HepG2 (cell line): Measurements from ENCODE around the gene IQCC. TPM values are rescaled to one million over a fixed set of nuclear protein-coding genes. Genes with fewer than 3 reads are reported as not detected.

ENCODE experiments used
- AGO1 ChIP-seq: fragments of 200-400 bp; formaldehyde crosslinking; IDR thresholded peaks from 2 replicates; pipeline ENCODE4 v1.6.1; 2017; ENCODE audit warnings: mild to moderate bottlenecking, low read depth, low read length, moderate library complexity; ENCODE audit not compliant: poor library complexity, severe bottlenecking
- ARNTL ChIP-seq: sonication (generic); formaldehyde crosslinking; IDR thresholded peaks from 2 replicates; pipeline ENCODE4 v1.4.0; 2020; ENCODE audit warnings: mild to moderate bottlenecking, missing genetic modification reagents
- CENPT ChIP-seq: sonication (generic); formaldehyde crosslinking; IDR thresholded peaks from 2 replicates; pipeline ENCODE4 v1.8.0; 2022; ENCODE audit warnings: low read depth, mild to moderate bottlenecking, moderate library complexity, missing genetic modification reagents
- IKZF4 ChIP-seq: sonication (generic); formaldehyde crosslinking; IDR thresholded peaks from 2 replicates; pipeline ENCODE4 v1.5.1; 2020; ENCODE audit warnings: borderline replicate concordance, mild to moderate bottlenecking, low read depth, missing genetic modification reagents; ENCODE audit errors: not compliant biosample characterization
- KAT8 ChIP-seq: IDR thresholded peaks from 2 replicates; pipeline ENCODE4 v1.6.1; 2016; ENCODE audit warnings: missing genetic modification reagents, missing compliant biosample characterization
- KMT2B ChIP-seq: IDR thresholded peaks from 2 replicates; pipeline ENCODE4 v1.6.1; 2016; ENCODE audit warnings: missing genetic modification reagents, missing compliant biosample characterization
- MEIS1 ChIP-seq: sonication (generic); formaldehyde crosslinking; IDR thresholded peaks from 2 replicates; pipeline ENCODE4 v1.9.0; 2021; ENCODE audit warnings: mild to moderate bottlenecking, missing genetic modification reagents, moderate library complexity, borderline replicate concordance
- ZNF432 ChIP-seq: sonication (generic); formaldehyde crosslinking; IDR thresholded peaks from 2 replicates; pipeline ENCODE4 v1.5.0; 2020; ENCODE audit warnings: missing genetic modification reagents, mild to moderate bottlenecking, borderline replicate concordance
- ZNF607 ChIP-seq: sonication (generic); formaldehyde crosslinking; IDR thresholded peaks from 2 replicates; pipeline ENCODE4 v1.5.1; 2020; ENCODE audit warnings: missing genetic modification reagents, mild to moderate bottlenecking, borderline replicate concordance
- polyA plus RNA-seq, 8 experiments: library from polyadenylated mRNA; depleted of rRNA in 3 of 8; stranded (reverse) in 7 of 8; unstranded in 1 of 8; fragments of >200 nt; fragmentation: Illumina TruSeq in 4 of 8; extraction: Trizol in 4 of 8; gene quantifications; 2 replicates each; pipeline versions ENCODE4 v1.2.1 to v1.2.3, GENCODE V29; 2011 to 2016; ENCODE audit warnings: low read depth in 4 of 8, missing spikeins in 1 of 8, mixed read lengths in 1 of 8; ENCODE audit not compliant: insufficient read depth in 1 of 8
- total RNA-seq, 5 experiments: library from RNA; depleted of rRNA; stranded (reverse); fragments of >200 nt; fragmentation: Illumina TruSeq; extraction: Trizol; gene quantifications; 2 replicates each; pipeline ENCODE4 v1.2.3, GENCODE V29; 2016; ENCODE audit warnings: low read depth in 1 of 5
- TF ChIP-seq, protein P1 (sequence below): sonication (generic); formaldehyde crosslinking; IDR thresholded peaks from 2 replicates; pipeline ENCODE4; 2020; ENCODE audit warnings: missing genetic modification reagents, mild to moderate bottlenecking, borderline replicate concordance
- TF ChIP-seq, protein P2 (sequence below): sonication (generic); formaldehyde crosslinking; conservative IDR thresholded peaks from 2 replicates; pipeline ENCODE4 v1.8.0; 2022; ENCODE audit warnings: missing genetic modification reagents
- TF ChIP-seq, protein P3 (sequence below): sonication (generic); formaldehyde crosslinking; conservative IDR thresholded peaks from 2 replicates; pipeline ENCODE4 v1.4.0; 2020; ENCODE audit warnings: missing genetic modification reagents
- TF ChIP-seq, protein P4 (sequence below): sonication (generic); formaldehyde crosslinking; IDR thresholded peaks from 2 replicates; pipeline ENCODE4 v1.4.0; 2020; ENCODE audit warnings: missing genetic modification reagents
- TF ChIP-seq, protein P5 (sequence below): sonication (generic); formaldehyde crosslinking; IDR thresholded peaks from 2 replicates; pipeline ENCODE4 v1.5.0; 2020; ENCODE audit warnings: mild to moderate bottlenecking, missing genetic modification reagents, moderate library complexity
- TF ChIP-seq, protein P6 (sequence below): sonication (generic); formaldehyde crosslinking; IDR thresholded peaks from 2 replicates; pipeline ENCODE4 v1.4.0; 2020; ENCODE audit warnings: mild to moderate bottlenecking, missing genetic modification reagents
- TF ChIP-seq, protein P7 (sequence below): sonication (generic); formaldehyde crosslinking; IDR thresholded peaks from 2 replicates; pipeline ENCODE4 v1.5.0; 2020; ENCODE audit warnings: missing genetic modification reagents

IQCC gene
- total and polyA plus RNA-seq, 2 of the 13 experiments (the other 11 are each of a cell fraction or from before 2014, with no cell fraction given) = 1.7 to 3.0 TPM

DNA sequence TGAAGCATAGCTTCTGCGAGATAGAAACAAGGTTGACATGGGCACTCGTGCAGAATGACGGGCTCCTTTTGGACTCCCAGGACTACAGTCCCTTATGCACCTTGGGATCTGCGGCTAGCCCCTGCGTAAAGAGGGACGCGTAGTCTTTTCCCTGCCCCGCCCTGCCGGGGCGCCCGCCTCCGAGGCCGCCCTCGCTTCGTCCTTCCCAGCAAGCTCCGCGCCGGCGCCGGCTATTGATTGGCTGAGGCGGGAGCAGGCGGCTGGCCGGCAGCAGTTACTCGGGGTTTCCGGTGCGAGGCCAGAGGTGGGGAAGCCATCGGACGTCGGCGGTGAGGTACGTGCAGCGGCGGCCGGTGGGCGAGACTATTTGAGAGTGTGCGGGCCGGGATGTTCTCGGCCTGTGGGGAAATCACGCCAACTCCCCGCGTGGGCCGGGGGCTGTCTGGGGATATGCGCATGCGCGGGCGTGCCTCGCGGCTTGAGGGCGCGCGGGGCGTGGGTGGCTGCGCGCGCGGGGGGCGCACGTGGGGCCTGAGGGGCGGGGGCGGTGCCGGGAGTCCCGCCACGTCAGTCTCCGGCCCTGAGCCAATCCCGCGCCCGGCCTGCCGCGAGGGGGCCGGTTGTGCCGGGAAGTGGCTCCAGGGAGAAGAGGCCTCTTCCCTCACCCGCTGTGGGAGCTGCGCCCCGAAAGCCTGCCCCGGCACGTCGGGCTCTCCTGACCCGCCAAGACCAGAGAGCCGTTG lies 25.9 kb upstream of the IQCC start, which contains the start of gene TXLNA (continued):
- TF ChIP-seq CENPT = peak; percentile 58; the same call in 1 of the 2 replicates
- TF ChIP-seq, protein P1, sequence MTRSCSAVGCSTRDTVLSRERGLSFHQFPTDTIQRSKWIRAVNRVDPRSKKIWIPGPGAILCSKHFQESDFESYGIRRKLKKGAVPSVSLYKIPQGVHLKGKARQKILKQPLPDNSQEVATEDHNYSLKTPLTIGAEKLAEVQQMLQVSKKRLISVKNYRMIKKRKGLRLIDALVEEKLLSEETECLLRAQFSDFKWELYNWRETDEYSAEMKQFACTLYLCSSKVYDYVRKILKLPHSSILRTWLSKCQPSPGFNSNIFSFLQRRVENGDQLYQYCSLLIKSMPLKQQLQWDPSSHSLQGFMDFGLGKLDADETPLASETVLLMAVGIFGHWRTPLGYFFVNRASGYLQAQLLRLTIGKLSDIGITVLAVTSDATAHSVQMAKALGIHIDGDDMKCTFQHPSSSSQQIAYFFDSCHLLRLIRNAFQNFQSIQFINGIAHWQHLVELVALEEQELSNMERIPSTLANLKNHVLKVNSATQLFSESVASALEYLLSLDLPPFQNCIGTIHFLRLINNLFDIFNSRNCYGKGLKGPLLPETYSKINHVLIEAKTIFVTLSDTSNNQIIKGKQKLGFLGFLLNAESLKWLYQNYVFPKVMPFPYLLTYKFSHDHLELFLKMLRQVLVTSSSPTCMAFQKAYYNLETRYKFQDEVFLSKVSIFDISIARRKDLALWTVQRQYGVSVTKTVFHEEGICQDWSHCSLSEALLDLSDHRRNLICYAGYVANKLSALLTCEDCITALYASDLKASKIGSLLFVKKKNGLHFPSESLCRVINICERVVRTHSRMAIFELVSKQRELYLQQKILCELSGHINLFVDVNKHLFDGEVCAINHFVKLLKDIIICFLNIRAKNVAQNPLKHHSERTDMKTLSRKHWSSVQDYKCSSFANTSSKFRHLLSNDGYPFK = peak; percentile 75
- no peak for TF ChIP-seq ZNF432 (CRISPR knock-in tag)
- no peak for TF ChIP-seq ARNTL (CRISPR knock-in tag)
- TF ChIP-seq, protein P2, sequence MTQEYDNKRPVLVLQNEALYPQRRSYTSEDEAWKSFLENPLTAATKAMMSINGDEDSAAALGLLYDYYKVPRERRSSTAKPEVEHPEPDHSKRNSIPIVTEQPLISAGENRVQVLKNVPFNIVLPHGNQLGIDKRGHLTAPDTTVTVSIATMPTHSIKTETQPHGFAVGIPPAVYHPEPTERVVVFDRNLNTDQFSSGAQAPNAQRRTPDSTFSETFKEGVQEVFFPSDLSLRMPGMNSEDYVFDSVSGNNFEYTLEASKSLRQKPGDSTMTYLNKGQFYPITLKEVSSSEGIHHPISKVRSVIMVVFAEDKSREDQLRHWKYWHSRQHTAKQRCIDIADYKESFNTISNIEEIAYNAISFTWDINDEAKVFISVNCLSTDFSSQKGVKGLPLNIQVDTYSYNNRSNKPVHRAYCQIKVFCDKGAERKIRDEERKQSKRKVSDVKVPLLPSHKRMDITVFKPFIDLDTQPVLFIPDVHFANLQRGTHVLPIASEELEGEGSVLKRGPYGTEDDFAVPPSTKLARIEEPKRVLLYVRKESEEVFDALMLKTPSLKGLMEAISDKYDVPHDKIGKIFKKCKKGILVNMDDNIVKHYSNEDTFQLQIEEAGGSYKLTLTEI (CRISPR knock-in tag) = no peak
- TF ChIP-seq, protein P3, sequence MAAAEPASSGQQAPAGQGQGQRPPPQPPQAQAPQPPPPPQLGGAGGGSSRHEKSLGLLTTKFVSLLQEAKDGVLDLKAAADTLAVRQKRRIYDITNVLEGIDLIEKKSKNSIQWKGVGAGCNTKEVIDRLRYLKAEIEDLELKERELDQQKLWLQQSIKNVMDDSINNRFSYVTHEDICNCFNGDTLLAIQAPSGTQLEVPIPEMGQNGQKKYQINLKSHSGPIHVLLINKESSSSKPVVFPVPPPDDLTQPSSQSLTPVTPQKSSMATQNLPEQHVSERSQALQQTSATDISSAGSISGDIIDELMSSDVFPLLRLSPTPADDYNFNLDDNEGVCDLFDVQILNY = no peak
- TF ChIP-seq AGO1 = no peak
- TF ChIP-seq, protein P4, sequence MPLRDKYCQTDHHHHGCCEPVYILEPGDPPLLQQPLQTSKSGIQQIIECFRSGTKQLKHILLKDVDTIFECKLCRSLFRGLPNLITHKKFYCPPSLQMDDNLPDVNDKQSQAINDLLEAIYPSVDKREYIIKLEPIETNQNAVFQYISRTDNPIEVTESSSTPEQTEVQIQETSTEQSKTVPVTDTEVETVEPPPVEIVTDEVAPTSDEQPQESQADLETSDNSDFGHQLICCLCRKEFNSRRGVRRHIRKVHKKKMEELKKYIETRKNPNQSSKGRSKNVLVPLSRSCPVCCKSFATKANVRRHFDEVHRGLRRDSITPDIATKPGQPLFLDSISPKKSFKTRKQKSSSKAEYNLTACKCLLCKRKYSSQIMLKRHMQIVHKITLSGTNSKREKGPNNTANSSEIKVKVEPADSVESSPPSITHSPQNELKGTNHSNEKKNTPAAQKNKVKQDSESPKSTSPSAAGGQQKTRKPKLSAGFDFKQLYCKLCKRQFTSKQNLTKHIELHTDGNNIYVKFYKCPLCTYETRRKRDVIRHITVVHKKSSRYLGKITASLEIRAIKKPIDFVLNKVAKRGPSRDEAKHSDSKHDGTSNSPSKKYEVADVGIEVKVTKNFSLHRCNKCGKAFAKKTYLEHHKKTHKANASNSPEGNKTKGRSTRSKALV (CRISPR knock-in tag) = 0 out of 2 replicates have a peak, but pooled peaks have one; percentile 39
- TF ChIP-seq KMT2B (CRISPR knock-in tag) = peak; percentile 88
- TF ChIP-seq, protein P5, sequence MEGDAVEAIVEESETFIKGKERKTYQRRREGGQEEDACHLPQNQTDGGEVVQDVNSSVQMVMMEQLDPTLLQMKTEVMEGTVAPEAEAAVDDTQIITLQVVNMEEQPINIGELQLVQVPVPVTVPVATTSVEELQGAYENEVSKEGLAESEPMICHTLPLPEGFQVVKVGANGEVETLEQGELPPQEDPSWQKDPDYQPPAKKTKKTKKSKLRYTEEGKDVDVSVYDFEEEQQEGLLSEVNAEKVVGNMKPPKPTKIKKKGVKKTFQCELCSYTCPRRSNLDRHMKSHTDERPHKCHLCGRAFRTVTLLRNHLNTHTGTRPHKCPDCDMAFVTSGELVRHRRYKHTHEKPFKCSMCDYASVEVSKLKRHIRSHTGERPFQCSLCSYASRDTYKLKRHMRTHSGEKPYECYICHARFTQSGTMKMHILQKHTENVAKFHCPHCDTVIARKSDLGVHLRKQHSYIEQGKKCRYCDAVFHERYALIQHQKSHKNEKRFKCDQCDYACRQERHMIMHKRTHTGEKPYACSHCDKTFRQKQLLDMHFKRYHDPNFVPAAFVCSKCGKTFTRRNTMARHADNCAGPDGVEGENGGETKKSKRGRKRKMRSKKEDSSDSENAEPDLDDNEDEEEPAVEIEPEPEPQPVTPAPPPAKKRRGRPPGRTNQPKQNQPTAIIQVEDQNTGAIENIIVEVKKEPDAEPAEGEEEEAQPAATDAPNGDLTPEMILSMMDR (CRISPR knock-in tag) = no peak
- peak; percentile 85 for TF ChIP-seq KAT8 (CRISPR knock-in tag)
- TF ChIP-seq, protein P6, sequence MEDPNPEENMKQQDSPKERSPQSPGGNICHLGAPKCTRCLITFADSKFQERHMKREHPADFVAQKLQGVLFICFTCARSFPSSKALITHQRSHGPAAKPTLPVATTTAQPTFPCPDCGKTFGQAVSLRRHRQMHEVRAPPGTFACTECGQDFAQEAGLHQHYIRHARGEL = peak; percentile 85; the same call in 1 of the 2 replicates
- peak; percentile 93 for TF ChIP-seq ZNF607 (CRISPR knock-in tag)
- TF ChIP-seq MEIS1 (CRISPR knock-in tag) = peak; percentile 24; the same call in 1 of the 2 replicates
- TF ChIP-seq, protein P7, sequence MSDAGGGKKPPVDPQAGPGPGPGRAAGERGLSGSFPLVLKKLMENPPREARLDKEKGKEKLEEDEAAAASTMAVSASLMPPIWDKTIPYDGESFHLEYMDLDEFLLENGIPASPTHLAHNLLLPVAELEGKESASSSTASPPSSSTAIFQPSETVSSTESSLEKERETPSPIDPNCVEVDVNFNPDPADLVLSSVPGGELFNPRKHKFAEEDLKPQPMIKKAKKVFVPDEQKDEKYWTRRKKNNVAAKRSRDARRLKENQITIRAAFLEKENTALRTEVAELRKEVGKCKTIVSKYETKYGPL (CRISPR knock-in tag) = no peak
- TF ChIP-seq IKZF4 = peak; percentile 91
